HG03565 (cell line): Measurements from ENCODE around the gene GPR107.
A peak's percentile ranks its signal among the peaks of the same experiment; 100 is the strongest.

Experiments used
- ATAC-seq: cut with Tn5 transposase; IDR thresholded peaks from one replicate; pipeline ENCODE4 v1.9.1; 2021; ENCODE audit warnings: mild to moderate bottlenecking, moderate library complexity; ENCODE audit not compliant: unreplicated experiment

Gene GPR107

GRCh38 chr9:130128733-130129431, 75.2 kb downstream of the GPR107 start:
- ATAC-seq, result peak; percentile 69

- no peak for ATAC-seq
Measured at GRCh38 chr9:130129432-130130061, 75.8 kb downstream of the GPR107 start.

- ATAC-seq, result no peak
Measured at GRCh38 chr9:130132746-130133145, 79.0 kb downstream of the GPR107 start.

- ATAC-seq, result no peak
Measured at GRCh38 chr9:130137081-130137640, 83.5 kb downstream of the GPR107 start.

- no peak for ATAC-seq
Measured at GRCh38 chr9:130137641-130138081, 84.0 kb downstream of the GPR107 start.

- ATAC-seq, result no peak
Measured at GRCh38 chr9:130138171-130138653, 84.5 kb downstream of the GPR107 start.

- ATAC-seq, result no peak
Measured at GRCh38 chr9:130138791-130139190, 85.1 kb downstream of the GPR107 start.

- no peak for ATAC-seq
Measured at GRCh38 chr9:130139251-130139650, 85.5 kb downstream of the GPR107 start.

GRCh38 chr9:130140706-130141105, 87.0 kb downstream of the GPR107 start:
- no peak for ATAC-seq

GRCh38 chr9:130142056-130142455, 88.3 kb downstream of the GPR107 start:
- ATAC-seq, result no peak

- no peak for ATAC-seq
Measured at GRCh38 chr9:130142641-130143040, 88.9 kb downstream of the GPR107 start.

GRCh38 chr9:130143279-130143893, 89.7 kb downstream of the GPR107 start:
- no peak for ATAC-seq

GRCh38 chr9:130143958-130144366, 90.3 kb downstream of the GPR107 start:
- ATAC-seq, result no peak

GRCh38 chr9:130144703-130145102, 91.0 kb downstream of the GPR107 start:
- ATAC-seq, result no peak

GRCh38 chr9:130145658-130146057, 92.0 kb downstream of the GPR107 start:
- no peak for ATAC-seq

- ATAC-seq, result no peak
Measured at GRCh38 chr9:130147198-130147597, 93.5 kb downstream of the GPR107 start.

- no peak for ATAC-seq
Measured at GRCh38 chr9:130147910-130148309, 94.2 kb downstream of the GPR107 start.

GRCh38 chr9:130149031-130149430, 95.3 kb downstream of the GPR107 start:
- ATAC-seq, result no peak

GRCh38 chr9:130149654-130150286, 96.1 kb downstream of the GPR107 start:
- ATAC-seq, result no peak

GRCh38 chr9:130150779-130151382, 97.2 kb downstream of the GPR107 start:
- no peak for ATAC-seq

- no peak for ATAC-seq
Measured at GRCh38 chr9:130154816-130155215, 101.1 kb downstream of the GPR107 start.
